ENCODE results near the gene COL18A1. TPM values are rescaled to one million over a fixed set of nuclear protein-coding genes. Genes with fewer than 3 reads are reported as not detected.

The COL18A1 gene
- total RNA-seq, 1 experiment from 2014 or later = 26.4 TPM

DNA sequence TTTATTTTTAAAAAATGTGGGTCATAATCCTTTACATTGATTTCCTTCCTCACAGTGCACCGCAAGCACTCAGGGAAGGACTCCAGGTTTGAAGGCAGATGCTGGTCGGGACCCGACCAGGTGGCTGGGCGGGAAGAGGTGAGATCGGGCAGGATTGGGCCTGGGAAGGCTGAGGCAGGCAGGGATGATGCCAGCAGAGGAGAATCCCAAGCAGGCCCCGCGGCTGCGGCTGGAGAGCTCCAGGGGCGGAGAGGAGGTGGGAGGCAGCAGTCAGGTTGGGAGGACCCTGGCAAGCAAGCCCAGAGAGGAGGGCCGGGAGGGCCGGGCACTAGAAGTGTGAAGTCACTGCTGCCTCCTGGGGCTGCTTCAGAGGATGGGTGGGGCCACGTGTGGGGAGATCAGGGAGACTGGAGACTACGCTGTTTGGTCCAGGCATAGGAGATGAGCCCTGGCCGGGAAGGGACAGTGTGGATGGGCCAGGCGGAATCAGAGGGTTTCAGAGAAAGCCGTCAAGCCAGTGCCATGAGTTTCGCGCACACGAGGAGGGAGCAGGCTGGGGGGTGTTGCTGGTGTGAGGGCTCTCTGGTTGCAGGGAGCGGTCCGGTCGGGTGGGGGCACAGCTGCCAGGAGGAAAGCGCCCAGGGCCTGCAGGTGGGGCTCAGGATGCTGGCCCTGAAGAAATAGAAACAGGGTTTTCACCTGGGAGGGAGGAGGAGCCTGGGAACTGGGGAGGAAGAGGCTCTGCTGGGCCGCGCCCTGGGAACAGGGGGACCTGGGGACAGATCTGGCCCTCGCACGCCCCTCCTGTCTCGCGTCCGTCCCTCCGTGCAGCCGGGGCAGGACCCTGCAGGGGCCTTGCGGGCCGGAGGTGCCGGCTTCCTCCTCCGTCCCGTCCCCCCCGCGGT lies 888 bp upstream of the COL18A1 start:
- H3K36me3 ChIP-seq = no peaks in the 10 kb centered on the region
- H3K9me3 ChIP-seq = peaks cover 16% of the 10 kb centered on the region
- peak overlapping the region; percentile 18; the same call in 1 of the 2 replicates for H3K4me3 ChIP-seq
- peak; percentile 43 for DNase-seq
- no peaks in the 10 kb centered on the region for H3K27me3 ChIP-seq

DNA sequence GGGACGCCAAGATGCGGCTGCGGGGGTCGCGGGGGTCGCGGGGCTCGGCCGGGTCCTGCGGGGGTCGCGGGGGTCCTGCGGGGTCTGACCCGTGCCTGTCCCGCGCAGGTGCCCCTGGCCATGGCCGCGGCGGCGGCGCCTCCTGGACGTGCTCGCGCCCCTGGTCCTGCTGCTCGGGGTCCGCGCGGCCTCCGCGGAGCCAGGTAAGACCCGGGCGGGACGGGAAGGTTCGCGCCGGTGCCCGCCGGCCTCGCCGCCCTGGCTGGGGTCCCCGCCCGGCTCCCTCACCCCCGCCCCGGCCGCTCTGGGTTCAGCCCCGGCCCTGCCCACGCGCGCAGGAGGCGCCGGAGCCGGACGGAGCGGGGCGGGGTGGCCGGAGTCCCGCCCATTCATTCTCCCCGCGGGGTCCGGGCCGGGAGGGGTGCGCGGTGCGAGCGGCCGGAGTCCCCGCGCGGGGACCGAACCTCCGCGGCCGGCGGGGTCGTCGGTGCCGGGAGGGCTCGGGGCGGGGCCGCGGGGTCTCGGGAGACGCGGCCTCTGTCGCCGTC lies 380 bp downstream of the COL18A1 start:
- H3K36me3 ChIP-seq = no peaks in the 10 kb centered on the region
- H3K4me3 ChIP-seq = peak overlapping the region; percentile 32; the same call in 1 of the 2 replicates
- no peaks in the 10 kb centered on the region for H3K27me3 ChIP-seq
- H3K9me3 ChIP-seq = peaks cover 13% of the 10 kb centered on the region
- DNase-seq = peak; percentile 53

DNA sequence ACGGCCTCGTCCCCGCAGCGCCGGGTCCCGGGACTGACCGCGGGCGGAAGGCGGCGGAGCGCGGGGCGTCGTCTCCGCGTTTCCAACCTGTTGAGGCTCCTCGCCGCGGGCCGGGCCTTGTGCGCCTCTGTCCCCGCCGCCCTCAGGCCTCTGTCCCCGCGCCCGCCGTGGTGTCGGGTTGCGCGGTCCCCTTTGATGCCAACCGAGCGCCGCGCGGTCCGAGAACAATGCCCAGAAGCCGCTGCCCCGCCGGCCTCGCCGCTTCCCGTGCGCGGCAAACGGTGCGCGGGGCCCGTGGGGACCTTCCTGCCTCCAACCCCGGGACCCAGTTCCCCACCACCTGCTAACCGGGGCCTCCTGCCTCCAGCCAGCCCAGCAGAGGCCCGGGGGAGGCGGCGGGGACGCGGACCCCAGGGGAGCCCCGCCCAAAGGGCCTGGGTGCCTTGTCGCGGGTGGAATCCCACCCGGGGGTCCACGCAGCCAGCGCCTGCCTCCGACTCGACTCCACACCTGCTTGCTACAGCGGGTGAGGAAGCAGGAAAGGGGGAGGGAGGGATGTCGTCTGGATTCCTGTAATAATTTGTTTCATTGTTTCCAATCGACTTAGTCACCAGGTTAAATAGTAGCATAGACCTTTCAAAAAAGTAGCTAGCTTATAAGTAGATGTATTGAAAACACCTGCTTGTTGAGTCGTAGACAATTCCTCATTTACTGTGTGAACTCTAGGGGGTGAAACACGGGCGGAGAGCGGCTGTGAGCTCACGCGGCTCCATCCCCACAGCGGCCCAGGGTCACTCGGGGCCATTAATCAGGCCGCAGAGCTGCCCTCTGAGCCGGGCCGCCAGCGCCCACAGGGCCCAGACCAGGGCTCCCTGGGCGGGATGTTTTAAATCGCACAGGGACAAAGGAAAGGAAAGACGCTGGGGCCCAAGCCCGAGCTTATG lies 1.1 kb downstream of the COL18A1 start:
- DNase-seq = no peak
- H3K9me3 ChIP-seq = peaks cover 8% of the 10 kb centered on the region
- no peaks in the 10 kb centered on the region for H3K27me3 ChIP-seq
- no peaks in the 10 kb centered on the region for H3K36me3 ChIP-seq
- H3K4me3 ChIP-seq = peak overlapping the region; percentile 27; the same call in 1 of the 2 replicates

DNA sequence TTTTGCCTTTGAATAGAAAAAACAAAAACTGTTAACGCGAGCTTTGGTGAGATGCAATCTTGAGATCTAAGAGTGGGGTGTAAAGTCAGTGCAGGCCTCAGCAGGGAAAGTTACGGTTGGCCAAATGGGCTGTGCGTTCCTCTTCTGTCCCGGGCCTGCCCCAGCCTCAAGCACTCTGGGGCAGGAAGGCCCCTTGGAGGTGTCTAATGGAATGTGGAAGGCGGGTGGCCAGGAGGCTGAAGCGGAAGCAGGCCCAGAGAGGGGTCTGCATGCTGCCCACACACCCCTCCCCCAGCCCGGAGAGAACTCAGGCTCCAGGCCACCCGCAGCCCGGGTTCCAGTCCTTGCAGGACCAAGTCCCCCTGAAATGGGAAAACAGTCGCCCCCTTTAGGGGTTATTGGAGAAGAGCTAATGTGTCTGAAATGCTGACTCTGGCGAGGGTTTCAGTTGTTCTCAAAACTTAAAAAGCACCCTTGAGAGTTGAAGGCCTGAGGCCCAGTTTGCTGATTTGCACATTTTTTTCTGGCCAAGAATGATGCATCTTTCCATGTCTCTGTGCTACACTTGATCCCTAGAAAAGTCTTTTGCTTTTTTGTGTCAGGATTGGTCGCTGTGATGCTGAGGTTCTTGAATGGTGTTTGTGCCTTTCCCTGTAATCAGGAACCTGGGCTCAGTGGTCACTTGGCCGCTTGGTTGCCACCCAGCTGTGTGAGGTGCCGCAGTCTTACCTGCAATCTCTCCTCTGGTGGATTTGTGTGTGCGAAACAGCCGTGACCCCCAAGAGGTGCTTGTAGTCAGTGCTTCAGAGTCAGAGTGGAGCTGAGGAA lies 2.0 kb downstream of the COL18A1 start:
- Histone ChIP-seq H3K4me3 (no peak overlapping the region), H3K27me3 (no peaks in the 10 kb centered on the region), H3K9me3 (no peaks in the 10 kb centered on the region; the same call in 1 of the 2 replicates), H3K36me3 (no peaks in the 10 kb centered on the region)
- DNase-seq = no peak

DNA sequence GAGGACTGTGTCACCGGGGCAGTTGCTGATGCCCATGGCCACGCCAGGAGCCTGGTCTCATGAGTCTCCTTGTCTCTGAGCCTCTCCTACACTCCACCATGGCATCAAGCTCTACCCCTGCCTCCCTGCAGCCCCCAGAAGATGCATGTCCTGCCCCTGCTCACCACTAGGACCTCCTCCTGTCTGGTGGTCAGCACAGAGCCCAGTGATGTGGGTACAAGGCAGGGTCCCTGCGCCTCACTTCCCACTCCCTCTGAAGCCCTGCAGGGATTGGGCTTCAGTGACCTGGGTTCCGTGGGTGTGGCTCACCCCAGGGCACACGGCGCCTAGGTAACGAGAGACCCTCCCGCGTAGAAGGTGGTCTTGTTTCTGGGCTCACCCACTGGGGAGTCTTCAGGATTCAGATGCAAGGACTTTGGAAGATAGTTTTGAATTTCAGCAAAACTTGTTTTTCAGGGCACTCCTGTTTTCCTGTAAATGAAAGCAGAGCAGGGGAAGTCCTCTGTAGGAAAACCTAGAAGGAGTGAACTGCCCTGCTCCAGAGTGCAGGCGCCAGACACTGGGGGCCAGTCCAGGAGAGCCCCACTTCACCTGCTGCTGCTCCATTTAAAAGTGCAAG lies 2.8 kb downstream of the COL18A1 start:
- DNase-seq = no peak
- Histone ChIP-seq H3K9me3 (no peaks in the 10 kb centered on the region), H3K4me3 (no peak overlapping the region), H3K27me3 (no peaks in the 10 kb centered on the region), H3K36me3 (no peaks in the 10 kb centered on the region)

DNA sequence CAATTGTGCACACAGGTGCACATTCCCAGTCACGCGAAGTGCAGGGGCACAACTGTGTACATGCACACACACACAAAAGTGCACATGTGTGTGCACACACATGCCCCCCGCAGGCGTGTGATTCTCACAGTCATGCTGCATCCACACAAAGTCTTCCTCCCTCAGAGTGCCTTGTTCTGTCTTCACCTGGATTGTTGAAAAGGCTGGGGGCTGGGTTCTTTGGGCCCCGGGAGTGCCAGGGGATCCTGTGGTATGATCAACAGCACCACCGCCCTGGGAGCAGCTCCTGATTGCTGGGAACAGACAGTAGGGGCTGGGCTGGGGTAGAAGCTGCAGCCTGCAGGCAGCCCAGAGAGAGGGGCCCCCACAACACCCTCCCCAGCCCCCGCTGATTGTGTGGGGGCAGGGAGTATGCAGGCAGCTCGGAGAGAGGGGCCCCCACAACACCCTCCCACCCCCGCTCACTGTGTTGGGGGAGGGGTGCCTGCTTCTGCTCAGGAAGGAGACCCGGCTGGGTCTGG lies 3.4 kb downstream of the COL18A1 start:
- Histone ChIP-seq H3K36me3 (no peaks in the 10 kb centered on the region), H3K27me3 (no peaks in the 10 kb centered on the region), H3K4me3 (no peak overlapping the region), H3K9me3 (no peaks in the 10 kb centered on the region)
- no peak for DNase-seq

DNA sequence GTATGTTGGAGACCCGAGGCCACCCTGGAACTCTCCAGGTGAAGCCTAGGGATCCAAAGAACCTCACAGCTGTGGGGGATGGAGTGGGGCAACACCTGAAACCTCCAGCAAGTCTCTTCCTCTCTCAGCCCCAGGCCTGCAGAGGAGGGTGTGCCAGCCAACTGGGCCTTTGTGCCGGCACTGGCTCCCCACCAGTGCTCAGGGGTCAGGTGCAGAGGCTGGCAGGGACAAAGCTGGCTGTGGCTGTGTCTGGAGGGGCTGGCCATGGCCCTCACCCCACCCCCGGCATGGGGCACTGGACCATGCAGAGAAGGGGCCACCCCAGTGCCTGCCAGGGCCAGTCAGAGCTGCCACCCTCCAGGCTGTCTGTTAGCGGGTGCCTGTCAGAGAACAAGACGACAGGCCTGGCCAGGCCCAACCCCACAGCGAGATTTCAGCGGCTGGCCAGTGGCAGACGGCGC lies 3.9 kb downstream of the COL18A1 start:
- H3K36me3 ChIP-seq = no peaks in the 10 kb centered on the region
- H3K27me3 ChIP-seq = no peaks in the 10 kb centered on the region
- DNase-seq = no peak
- no peak overlapping the region for H3K4me3 ChIP-seq
- H3K9me3 ChIP-seq = no peaks in the 10 kb centered on the region

DNA sequence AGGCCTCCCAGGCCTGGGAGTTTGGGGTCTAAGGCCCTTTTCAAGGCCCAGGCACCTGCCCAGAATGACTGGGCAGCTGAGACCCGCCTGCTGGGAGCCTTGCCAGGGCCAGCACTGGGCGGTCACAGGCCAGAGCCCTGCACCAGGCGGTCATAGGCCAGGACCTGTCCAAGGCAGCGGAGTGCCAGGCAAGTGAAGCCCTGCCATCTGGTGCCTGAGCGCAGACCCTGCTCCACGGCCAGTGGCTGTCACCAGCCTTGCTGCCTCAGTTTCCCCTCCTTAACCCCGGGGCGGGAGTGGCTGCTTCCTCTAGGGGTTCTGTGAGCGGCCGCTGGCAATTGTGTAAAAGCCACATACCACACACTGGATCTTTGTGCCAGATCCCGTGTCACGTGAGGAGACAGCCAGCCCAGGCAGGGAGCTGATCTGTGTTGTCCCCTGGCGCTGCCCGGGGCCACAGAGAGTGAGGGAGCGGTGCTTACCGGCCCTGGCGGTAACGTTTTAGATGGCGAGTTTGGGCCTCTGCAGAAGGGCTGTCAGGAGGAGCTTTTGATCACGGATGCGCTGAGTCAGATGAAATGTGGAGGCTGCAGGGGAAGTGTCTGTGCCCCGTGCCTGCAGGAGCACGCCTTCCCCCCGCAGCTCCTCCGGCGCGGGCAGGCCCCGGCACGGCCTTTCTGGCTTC lies 4.6 kb downstream of the COL18A1 start:
- H3K4me3 ChIP-seq = no peak overlapping the region
- no peaks in the 10 kb centered on the region for H3K9me3 ChIP-seq
- DNase-seq = no peak
- no peaks in the 10 kb centered on the region for H3K27me3 ChIP-seq
- no peaks in the 10 kb centered on the region for H3K36me3 ChIP-seq

DNA sequence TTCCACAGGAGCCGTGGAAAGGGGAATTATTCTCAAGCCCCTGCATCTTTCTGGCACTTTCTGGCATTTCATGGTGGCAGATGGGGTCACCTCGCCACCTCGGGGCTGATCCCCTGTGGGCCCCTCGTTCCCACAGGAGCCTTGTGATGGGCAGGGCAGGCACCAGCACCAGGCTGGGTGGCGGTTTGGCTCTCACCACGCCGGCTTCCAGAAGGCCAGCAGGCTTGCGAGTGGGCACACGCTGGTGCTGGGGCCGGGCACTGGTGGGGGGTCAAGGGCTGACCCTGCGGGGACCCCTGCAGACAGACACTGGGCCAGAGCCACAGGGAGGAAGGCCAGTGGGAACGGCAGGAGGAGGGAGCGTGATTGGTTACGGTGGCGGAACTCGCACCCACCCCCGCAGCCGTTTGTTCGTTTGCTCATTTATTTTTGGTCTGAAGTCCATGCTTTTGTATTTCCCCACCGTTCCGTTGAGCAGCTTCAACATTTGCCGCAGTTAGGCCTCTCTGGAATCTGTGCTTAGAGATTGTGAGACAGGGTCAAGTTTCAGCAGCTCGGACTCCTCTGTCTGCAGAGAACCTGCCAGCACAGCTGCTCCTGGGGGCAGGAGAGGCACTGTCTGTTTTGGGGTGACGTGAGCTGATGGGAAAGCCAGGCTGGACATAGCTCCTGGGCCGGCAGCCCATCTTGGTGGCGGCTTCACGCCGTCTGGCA lies 5.3 kb downstream of the COL18A1 start:
- no peaks in the 10 kb centered on the region for H3K9me3 ChIP-seq
- DNase-seq = no peak
- H3K4me3 ChIP-seq = no peak overlapping the region
- H3K27me3 ChIP-seq = no peaks in the 10 kb centered on the region
- no peaks in the 10 kb centered on the region for H3K36me3 ChIP-seq

DNA sequence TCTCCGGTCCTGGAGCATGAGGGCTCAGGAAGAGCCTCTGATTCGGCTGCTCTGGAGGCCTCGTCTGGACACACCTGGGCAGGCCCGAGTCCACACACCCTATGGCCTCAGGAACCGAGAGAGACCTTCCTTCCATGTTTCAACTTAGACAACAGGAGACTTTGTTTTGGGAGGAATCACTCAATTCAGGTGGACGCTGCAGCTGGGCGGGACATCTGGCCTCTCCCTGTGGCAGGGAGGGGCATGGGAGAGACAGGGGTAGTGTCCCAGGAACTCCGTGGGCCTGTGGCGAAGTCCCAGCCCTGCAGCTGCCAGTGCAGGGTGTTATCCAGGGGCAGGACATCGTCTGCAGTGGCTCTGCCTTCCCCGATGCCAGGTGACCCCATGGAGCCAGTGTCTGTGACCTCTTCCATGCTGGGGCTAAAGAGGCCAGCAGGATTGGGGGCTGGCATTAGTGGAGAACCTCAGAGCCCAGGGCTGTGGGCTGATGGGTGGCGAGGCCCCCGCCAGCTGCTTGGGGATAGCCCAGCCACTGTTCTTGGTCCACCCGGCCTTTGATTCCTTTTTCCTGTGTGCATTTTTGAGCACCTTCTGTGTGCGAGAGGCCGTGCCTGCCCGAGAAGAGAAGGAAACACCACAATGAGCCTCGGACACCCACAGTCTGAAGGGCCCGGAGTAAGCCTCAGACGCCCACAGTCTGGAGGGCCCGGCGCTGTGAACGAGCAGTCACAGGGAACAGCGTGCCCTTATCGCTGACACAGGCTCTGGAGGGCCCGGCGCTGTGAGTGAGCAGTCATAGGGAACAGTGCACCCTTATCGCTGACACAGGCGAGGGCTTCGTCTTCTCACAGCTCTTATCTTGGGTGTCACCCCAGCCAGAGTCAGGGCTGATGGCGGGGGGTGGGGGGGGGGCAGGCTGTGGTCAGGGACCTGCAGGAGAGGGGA lies 6.2 kb downstream of the COL18A1 start:
- no peak for DNase-seq
- Histone ChIP-seq H3K4me3 (no peak overlapping the region), H3K27me3 (no peaks in the 10 kb centered on the region), H3K9me3 (no peaks in the 10 kb centered on the region), H3K36me3 (no peaks in the 10 kb centered on the region)

DNA sequence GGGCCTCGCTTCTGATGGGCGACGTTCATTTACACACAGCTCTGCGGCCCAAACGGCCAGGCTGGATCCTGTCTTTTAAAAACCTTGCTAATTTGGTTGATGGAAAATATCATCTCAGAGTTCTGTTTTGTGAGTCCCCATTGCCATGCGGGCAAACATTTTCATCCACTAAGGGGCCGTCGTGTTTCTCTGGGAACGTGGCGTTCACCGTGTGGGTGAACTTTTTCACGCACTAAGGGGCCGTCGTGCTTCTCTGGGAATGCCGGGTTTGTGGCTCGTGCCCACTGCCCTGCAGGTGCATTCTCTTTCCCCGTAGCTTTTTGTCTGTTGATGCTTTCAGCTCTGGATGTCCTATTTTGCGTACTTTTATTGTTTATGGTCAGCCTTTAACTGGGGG lies 6.8 kb downstream of the COL18A1 start:
- Histone ChIP-seq H3K36me3 (no peaks in the 10 kb centered on the region), H3K9me3 (no peaks in the 10 kb centered on the region), H3K4me3 (no peak overlapping the region), H3K27me3 (no peaks in the 10 kb centered on the region)
- no peak for DNase-seq

DNA sequence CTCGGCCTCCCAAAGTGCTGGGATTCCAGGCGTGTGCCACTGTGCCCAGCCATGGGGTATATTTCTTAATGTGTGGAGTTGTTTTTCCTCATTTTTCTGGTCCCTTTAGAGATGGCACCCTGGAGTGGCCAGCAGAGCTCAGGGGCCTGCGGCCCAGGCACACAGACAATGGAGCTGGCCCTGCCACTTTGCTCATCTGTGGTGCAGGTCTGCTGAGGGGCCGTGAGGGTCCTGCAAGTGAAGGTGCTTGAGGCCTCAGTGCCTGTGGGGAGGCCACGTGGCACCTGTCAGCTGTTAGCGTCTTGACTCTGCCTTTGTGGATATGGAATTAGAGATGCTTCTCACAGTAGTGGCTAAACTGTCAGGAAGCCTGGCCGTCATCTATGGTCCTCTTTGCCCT lies 7.5 kb downstream of the COL18A1 start:
- Histone ChIP-seq H3K27me3 (no peaks in the 10 kb centered on the region), H3K36me3 (no peaks in the 10 kb centered on the region)
- DNase-seq = no peak

DNA sequence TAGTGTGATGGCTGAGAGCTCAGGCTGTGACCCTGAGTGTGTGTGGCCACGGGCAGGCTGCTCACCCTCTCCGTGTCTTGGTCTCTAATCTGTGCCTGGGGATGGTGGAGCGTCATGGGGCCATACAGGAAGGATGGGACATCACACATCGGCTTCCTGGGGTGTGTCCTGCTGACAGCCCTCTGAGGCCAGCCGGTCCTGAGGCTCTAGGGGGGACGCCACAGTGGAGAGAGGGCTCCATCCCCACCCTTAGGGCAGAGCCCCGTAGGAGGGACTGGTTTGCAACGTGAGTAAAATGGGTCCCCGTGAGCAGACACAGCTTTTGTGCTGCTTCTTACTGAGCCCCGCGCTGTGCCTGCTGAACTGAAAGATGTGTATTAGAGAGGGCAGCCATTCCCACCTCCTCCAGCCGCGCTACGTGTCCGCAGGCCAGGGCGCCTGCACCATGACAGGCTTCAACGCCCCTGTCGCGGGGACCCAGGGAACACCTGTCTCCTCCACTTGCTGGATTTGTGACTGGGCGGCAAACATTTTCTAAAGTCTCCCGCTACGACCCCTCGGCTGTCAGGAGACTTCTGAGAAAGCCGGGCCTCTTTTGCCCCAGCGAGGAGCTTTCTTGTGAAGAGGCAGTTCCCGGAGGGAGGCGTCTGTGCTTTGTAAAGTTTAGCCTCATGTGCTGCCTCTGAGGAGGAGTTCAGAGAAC lies 8.1 kb downstream of the COL18A1 start:
- no peaks in the 10 kb centered on the region for H3K27me3 ChIP-seq
- H3K4me3 ChIP-seq = no peak overlapping the region
- H3K9me3 ChIP-seq = no peaks in the 10 kb centered on the region
- no peak for DNase-seq
- no peaks in the 10 kb centered on the region for H3K36me3 ChIP-seq

More for the DNA sequence above, 7.5 kb downstream of the COL18A1 start:
- no peaks in the 10 kb centered on the region for H3K9me3 ChIP-seq
- H3K4me3 ChIP-seq = no peak overlapping the region
